HepG2 (cell line): ENCODE data around the gene SEC14L5. TPM values are rescaled to one million over a fixed set of nuclear protein-coding genes. Genes with fewer than 3 reads are reported as not detected.

ENCODE experiments used
- CAMTA2 ChIP-seq: sonication (generic); formaldehyde crosslinking; IDR thresholded peaks from 2 replicates; pipeline ENCODE4 v1.4.0; 2020; ENCODE audit warnings: mild to moderate bottlenecking, missing genetic modification reagents, borderline replicate concordance
- CREM ChIP-seq, 2 experiments: sonication (generic) in 1 of 2; formaldehyde crosslinking in 1 of 2; IDR thresholded peaks; 2 replicates each; pipeline versions ENCODE4 v1.4.0 to v1.6.1; 2016 to 2020; ENCODE audit warnings: antibody characterized with exemption in 1 of 2, mild to moderate bottlenecking in 1 of 2, missing genetic modification reagents in 1 of 2
- HNF4A ChIP-seq: sonication (generic); formaldehyde crosslinking; IDR thresholded peaks from 2 replicates; pipeline ENCODE4 v1.4.0; 2020; ENCODE audit warnings: missing genetic modification reagents
- IRF2 ChIP-seq: IDR thresholded peaks from 2 replicates; pipeline ENCODE4 v1.6.1; 2018; ENCODE audit warnings: missing genetic modification reagents, missing compliant biosample characterization
- LRRFIP1 ChIP-seq: sonication (generic); formaldehyde crosslinking; conservative IDR thresholded peaks from 2 replicates; pipeline ENCODE4 v1.4.0; 2020; ENCODE audit warnings: missing genetic modification reagents
- MAX ChIP-seq: IDR thresholded peaks from 2 replicates; pipeline ENCODE4 v1.6.1; 2012; ENCODE audit warnings: inconsistent platforms
- MIER3 ChIP-seq: IDR thresholded peaks from 2 replicates; pipeline ENCODE4 v1.6.1; 2016; ENCODE audit warnings: missing compliant biosample characterization, borderline replicate concordance
- NFAT5 ChIP-seq: sonication (generic); formaldehyde crosslinking; IDR thresholded peaks from 2 replicates; pipeline ENCODE4 v1.4.0; 2020; ENCODE audit warnings: missing genetic modification reagents
- NFYB ChIP-seq: sonication (generic); formaldehyde crosslinking; IDR thresholded peaks from 2 replicates; pipeline ENCODE4 v1.4.0; 2020; ENCODE audit warnings: missing genetic modification reagents
- PRMT3 ChIP-seq: sonication (generic); formaldehyde crosslinking; IDR thresholded peaks from 2 replicates; pipeline ENCODE4 v1.8.1; 2022; ENCODE audit warnings: low read depth, mild to moderate bottlenecking, moderate library complexity, missing genetic modification reagents, borderline replicate concordance
- RXRA ChIP-seq: sonication (generic); formaldehyde crosslinking; IDR thresholded peaks from 2 replicates; pipeline ENCODE4 v1.5.1; 2020; ENCODE audit warnings: missing genetic modification reagents
- ZFP36L1 ChIP-seq: sonication (generic); formaldehyde crosslinking; IDR thresholded peaks from 2 replicates; pipeline ENCODE4 v1.8.0; 2022; ENCODE audit warnings: mild to moderate bottlenecking, missing genetic modification reagents, moderate library complexity
- ZKSCAN1 ChIP-seq: fragments of 150-350 bp; IDR thresholded peaks from 2 replicates; pipeline ENCODE4 v1.6.1; 2014; ENCODE audit warnings: low read length
- ZNF280D ChIP-seq: sonication (generic); formaldehyde crosslinking; IDR thresholded peaks from 2 replicates; pipeline ENCODE4 v1.5.1; 2020; ENCODE audit warnings: mild to moderate bottlenecking, missing genetic modification reagents
- ZNF354B ChIP-seq: sonication (generic); formaldehyde crosslinking; IDR thresholded peaks from 2 replicates; pipeline ENCODE4 v1.8.0; 2022; ENCODE audit warnings: mild to moderate bottlenecking, missing genetic modification reagents
- ZNF572 ChIP-seq: sonication (generic); formaldehyde crosslinking; IDR thresholded peaks from 2 replicates; pipeline ENCODE4 v1.5.1; 2020; ENCODE audit warnings: mild to moderate bottlenecking, missing genetic modification reagents
- ZNF775 ChIP-seq: sonication (generic); formaldehyde crosslinking; IDR thresholded peaks from 2 replicates; pipeline ENCODE4 v1.4.0; 2020; ENCODE audit warnings: missing genetic modification reagents, mild to moderate bottlenecking, moderate library complexity, borderline replicate concordance
- ZNF782 ChIP-seq: sonication (generic); formaldehyde crosslinking; IDR thresholded peaks from 2 replicates; pipeline ENCODE4 v1.4.0; 2020; ENCODE audit warnings: missing genetic modification reagents, mild to moderate bottlenecking, borderline replicate concordance
- polyA plus RNA-seq, 8 experiments: library from polyadenylated mRNA; depleted of rRNA in 3 of 8; stranded (reverse) in 7 of 8; unstranded in 1 of 8; fragments of >200 nt; fragmentation: Illumina TruSeq in 4 of 8; extraction: Trizol in 4 of 8; gene quantifications; 2 replicates each; pipeline versions ENCODE4 v1.2.1 to v1.2.3, GENCODE V29; 2011 to 2016; ENCODE audit warnings: low read depth in 4 of 8, missing spikeins in 1 of 8, mixed read lengths in 1 of 8; ENCODE audit not compliant: insufficient read depth in 1 of 8
- total RNA-seq, 5 experiments: library from RNA; depleted of rRNA; stranded (reverse); fragments of >200 nt; fragmentation: Illumina TruSeq; extraction: Trizol; gene quantifications; 2 replicates each; pipeline ENCODE4 v1.2.3, GENCODE V29; 2016; ENCODE audit warnings: low read depth in 1 of 5

SEC14L5 gene
- total and polyA plus RNA-seq, 2 of the 13 experiments (the other 11 are each of a cell fraction or from before 2014, with no cell fraction given) = 0.40 to 0.42 TPM

GRCh38 chr16:4947722-4948503 lies 10.2 kb upstream of the SEC14L5 start (continued):
- TF ChIP-seq NFAT5 (no peak), MAX (peak; percentile 72), ZFP36L1 (no peak), LRRFIP1 (CRISPR knock-in tag) (no peak), CAMTA2 (peak; percentile 37; the same call in 1 of the 2 replicates), IRF2 (CRISPR knock-in tag) (peak; percentile 69; the same call in 1 of the 2 replicates), ZNF280D (CRISPR knock-in tag) (0 out of 2 replicates have a peak, but pooled peaks have one; percentile 12), ZNF572 (CRISPR knock-in tag) (no peak), ZNF782 (CRISPR knock-in tag) (no peak), NFYB (peak; percentile 48; the same call in 1 of the 2 replicates), MIER3 (CRISPR knock-in tag) (0 out of 2 replicates have a peak, but pooled peaks have one; percentile 22), HNF4A (CRISPR knock-in tag) (peak; percentile 35), ZKSCAN1 (peak; percentile 18; the same call in 1 of the 2 replicates), ZNF775 (CRISPR knock-in tag) (no peak), CREM (IDR thresholded peaks at IDR 0.05) (peak; percentile 39; the same call in 1 of the 2 replicates), CREM (CRISPR knock-in tag; IDR thresholded peaks at IDR 0.05) (no peak), RXRA (CRISPR knock-in tag) (peak; percentile 54; the same call in 1 of the 2 replicates), ZNF354B (CRISPR knock-in tag) (no peak), PRMT3 (CRISPR knock-in tag) (no peak)
